Germinal center (tissue), 1 donor: ENCODE data around the gene TAS2R14.

Experiments
- DNase-seq: peaks from one replicate; pipeline ENCODE4 v3.0.0; 2012; ENCODE audit warnings: mixed read lengths, low spot score

Gene TAS2R14

GRCh38 chr12:10904686-10905085 lies 34.4 kb downstream of the TAS2R14 start:
- DNase-seq = no peak

GRCh38 chr12:10901427-10901826 lies 37.6 kb downstream of the TAS2R14 start:
- no peak for DNase-seq

GRCh38 chr12:10900972-10901371 lies 38.1 kb downstream of the TAS2R14 start:
- DNase-seq = no peak

GRCh38 chr12:10900530-10900929 lies 38.5 kb downstream of the TAS2R14 start:
- DNase-seq = no peak

- DNase-seq = no peak
These were observed 42.2 kb downstream of the TAS2R14 start for GRCh38 chr12:10896854-10897253.

GRCh38 chr12:10891937-10892336 lies 47.1 kb downstream of the TAS2R14 start:
- DNase-seq = no peak

- DNase-seq = no peak
These were observed 49.8 kb downstream of the TAS2R14 start for GRCh38 chr12:10889226-10889625.
